DND-41 (cell line): ENCODE results near the gene TAF8.

Experiments
- ATAC-seq: fragments of 200-7000 bp; cut with Tn5 transposase; 3 replicates; pipeline ENCODE4 v1.9.1; 2021; ENCODE audit warnings: low read depth; ENCODE audit not compliant: insufficient read depth
- DNase-seq: peaks from one replicate; pipeline ENCODE4 v3.0.0-alpha.2; 2020
- H2AFZ ChIP-seq: 2 replicates; pipeline ENCODE4 v1.6.0; 2012; ENCODE audit warnings: low read depth, low read length
- H3K27ac ChIP-seq: 2 replicates; pipeline ENCODE4 v1.5.1; 2012; ENCODE audit warnings: low read length, inconsistent platforms
- H3K27me3 ChIP-seq: fragments of 200-600 bp; sonication (generic); 2 replicates; pipeline ENCODE4 v1.6.0; 2012; ENCODE audit warnings: low read length, mild to moderate bottlenecking, inconsistent platforms; ENCODE audit not compliant: insufficient read depth, poor library complexity
- H3K36me3 ChIP-seq: 2 replicates; pipeline ENCODE4 v1.5.1; 2012; ENCODE audit warnings: low read length, inconsistent platforms; ENCODE audit not compliant: insufficient read depth
- H3K4me1 ChIP-seq: 2 replicates; pipeline ENCODE4 v1.5.1; 2012; ENCODE audit warnings: mild to moderate bottlenecking, low read length; ENCODE audit not compliant: insufficient read depth
- H3K4me2 ChIP-seq: 2 replicates; pipeline ENCODE4 v1.6.0; 2012; ENCODE audit warnings: mild to moderate bottlenecking, moderate library complexity, low read length, inconsistent platforms; ENCODE audit not compliant: insufficient read depth
- H3K4me3 ChIP-seq, 2 experiments: fragments of 200-600 bp in 1 of 2; shearing (Covaris generic) in 1 of 2; 2 replicates each; pipeline ENCODE4 v1.5.1; 2012 to 2016; ENCODE audit warnings: inconsistent platforms in 2 of 2, low read length in 2 of 2, mild to moderate bottlenecking in 2 of 2, low read depth in 1 of 2, moderate library complexity in 1 of 2
- H3K79me2 ChIP-seq: 2 replicates; pipeline ENCODE4 v1.6.0; 2012; ENCODE audit warnings: low read length, inconsistent platforms; ENCODE audit not compliant: insufficient read depth
- H3K9ac ChIP-seq: 2 replicates; pipeline ENCODE4 v1.6.0; 2012; ENCODE audit warnings: low read depth, mild to moderate bottlenecking, inconsistent platforms, low read length, moderate library complexity
- H3K9me3 ChIP-seq: 2 replicates; pipeline ENCODE4 v1.5.1; 2012; ENCODE audit warnings: low read length, moderate library complexity, mild to moderate bottlenecking, inconsistent platforms; ENCODE audit not compliant: insufficient read depth, severe bottlenecking
- H4K20me1 ChIP-seq: 2 replicates; pipeline ENCODE4 v1.6.0; 2012; ENCODE audit warnings: low read length; ENCODE audit not compliant: insufficient read depth
- CTCF ChIP-seq: IDR thresholded peaks from 2 replicates; pipeline ENCODE4 v1.5.1; 2012; ENCODE audit warnings: borderline replicate concordance, low read length, moderate library complexity, mild to moderate bottlenecking; ENCODE audit not compliant: poor library complexity, severe bottlenecking; ENCODE audit errors: extremely low read depth
- EZH2 ChIP-seq: IDR thresholded peaks from 3 replicates; pipeline ENCODE4 v1.6.1; 2012; ENCODE audit warnings: borderline replicate concordance, low read depth, mild to moderate bottlenecking, moderate library complexity, low read length, inconsistent platforms; ENCODE audit not compliant: severe bottlenecking

The TAF8 gene

GRCh38 chr6:42020967-42021366 lies 29.4 kb upstream of the TAF8 start:
- peak overlapping the region; percentile 59 for H3K9ac ChIP-seq
- peaks cover 15% of the 10 kb centered on the region; the same call in 1 of the 2 replicates for H3K36me3 ChIP-seq
- H3K27ac ChIP-seq: peak overlapping the region; percentile 96
- no peaks in the 10 kb centered on the region for H3K9me3 ChIP-seq
- TF ChIP-seq EZH2: no peak
- no peak for TF ChIP-seq CTCF
- no peak for ATAC-seq
- no peak overlapping the region for H2AFZ ChIP-seq
- H3K4me1 ChIP-seq: peaks cover 97% of the 10 kb centered on the region
- H3K4me3 ChIP-seq: no peak overlapping the region
- H3K79me2 ChIP-seq: peaks cover 73% of the 10 kb centered on the region
- H4K20me1 ChIP-seq: no peaks in the 10 kb centered on the region
- DNase-seq: no peak
- H3K27me3 ChIP-seq: no peaks in the 10 kb centered on the region
- H3K4me2 ChIP-seq: no peak overlapping the region

- no peaks in the 10 kb centered on the region for H3K27me3 ChIP-seq
- H3K79me2 ChIP-seq: peaks cover 74% of the 10 kb centered on the region
- H3K9ac ChIP-seq: peak overlapping the region; percentile 62
- H3K4me3 ChIP-seq: peak overlapping the region in 1 of 2 experiments; percentile 17; a peak in 1 of 4 replicates
- H2AFZ ChIP-seq: no peak overlapping the region
- H4K20me1 ChIP-seq: no peaks in the 10 kb centered on the region
- H3K4me2 ChIP-seq: peak overlapping the region; percentile 25
- peaks cover 24% of the 10 kb centered on the region; the same call in 1 of the 2 replicates for H3K36me3 ChIP-seq
- peak; percentile 96 for DNase-seq
- peak; percentile 89 for ATAC-seq
- H3K27ac ChIP-seq: peak overlapping the region; percentile 96
- peaks cover 92% of the 10 kb centered on the region for H3K4me1 ChIP-seq
- TF ChIP-seq CTCF (peak; percentile 41), EZH2 (no peak)
- H3K9me3 ChIP-seq: no peaks in the 10 kb centered on the region
These were observed 28.2 kb upstream of the TAF8 start for GRCh38 chr6:42021847-42022754.

GRCh38 chr6:42022755-42023384 lies 27.5 kb upstream of the TAF8 start:
- Histone ChIP-seq H3K36me3 (peaks cover 25% of the 10 kb centered on the region; the same call in 1 of the 2 replicates), H3K79me2 (peaks cover 76% of the 10 kb centered on the region), H3K4me1 (peaks cover 84% of the 10 kb centered on the region), H3K4me3 (peak overlapping the region in 1 of 2 experiments; percentile 17; a peak in 1 of 4 replicates), H3K4me2 (peak overlapping the region; percentile 25), H3K9me3 (no peaks in the 10 kb centered on the region), H3K9ac (peak overlapping the region; percentile 62), H3K27me3 (no peaks in the 10 kb centered on the region), H4K20me1 (no peaks in the 10 kb centered on the region), H2AFZ (no peak overlapping the region), H3K27ac (peak overlapping the region; percentile 96)
- DNase-seq (no peak), ATAC-seq (peak; percentile 0; the same call in 1 of the 3 replicates)
- TF ChIP-seq EZH2 (no peak), CTCF (no peak)
